IMR-90 (cell line): ENCODE measurements around the gene SV2C. TPM values are rescaled to one million over a fixed set of nuclear protein-coding genes. Genes with fewer than 3 reads are reported as not detected.

ENCODE experiments used
- ATAC-seq: fragments of 200-7000 bp; cut with Tn5 transposase; 2 replicates; pipeline ENCODE4 v1.9.1; 2020; ENCODE audit warnings: low read depth, mild to moderate bottlenecking, moderate library complexity
- BruUV-seq: library from RNA; stranded (reverse); fragments of 400-500 nt; replicated peaks from 2 replicates; lab custom pipeline; 2021; lab: Mats Ljungman, UMichigan
- CTCF ChIA-PET: fragments of 300-600 bp; formaldehyde crosslinking; extraction: SDS; loops from one replicate; lab custom pipeline; 2021; ENCODE audit warnings: antibody characterized with exemption; lab: Yijun Ruan, JAX
- POLR2A ChIA-PET: fragments of 300-600 bp; sonication (Branson Sonifier 250); formaldehyde crosslinking; loops from one replicate; lab custom pipeline; 2022; ENCODE audit warnings: antibody characterized with exemption; ENCODE audit not compliant: unreplicated experiment; lab: Charles Lee
- DNase-seq: peaks from one replicate; pipeline ENCODE4 v3.0.0; 2013
- H2AFZ ChIP-seq: replicated peaks from 2 replicates; pipeline ENCODE3; 2013; ENCODE audit warnings: low read length, mild to moderate bottlenecking; ENCODE audit not compliant: poor library complexity
- H2AK5ac ChIP-seq: 2 replicates; pipeline ENCODE4 v1.6.1; 2013; ENCODE audit warnings: low read depth, low read length, inconsistent platforms
- H2AK9ac ChIP-seq: replicated peaks from 2 replicates; pipeline ENCODE3; 2013; ENCODE audit warnings: mild to moderate bottlenecking, low read depth, low read length, moderate library complexity; ENCODE audit not compliant: poor library complexity
- H2BK120ac ChIP-seq: 2 replicates; pipeline ENCODE4 v1.6.1; 2013; ENCODE audit warnings: low read depth, low read length, inconsistent platforms
- H2BK15ac ChIP-seq: 3 replicates; pipeline ENCODE4 v1.6.1; 2013; ENCODE audit warnings: low read depth, low read length, inconsistent platforms
- H2BK20ac ChIP-seq: 2 replicates; pipeline ENCODE4 v1.6.1; 2013; ENCODE audit warnings: low read depth, mild to moderate bottlenecking, inconsistent platforms, low read length, moderate library complexity
- H2BK5ac ChIP-seq: 2 replicates; pipeline ENCODE4 v1.6.1; 2013; ENCODE audit warnings: mild to moderate bottlenecking, low read depth, low read length, inconsistent platforms; ENCODE audit not compliant: poor library complexity, severe bottlenecking
- H3K14ac ChIP-seq: replicated peaks from 2 replicates; pipeline ENCODE4 v1.6.1; 2013; ENCODE audit warnings: low read depth, low read length, inconsistent platforms
- H3K18ac ChIP-seq: 2 replicates; pipeline ENCODE4 v1.6.1; 2013; ENCODE audit warnings: low read depth, low read length, control low read depth
- H3K23ac ChIP-seq: 2 replicates; pipeline ENCODE4 v1.6.1; 2013; ENCODE audit warnings: low read depth, low read length, inconsistent platforms
- H3K27ac ChIP-seq: 2 replicates; pipeline ENCODE4 v1.5.1; 2013; ENCODE audit warnings: mild to moderate bottlenecking, control low read depth, low read length; ENCODE audit not compliant: insufficient read depth
- H3K27me3 ChIP-seq: 2 replicates; pipeline ENCODE4 v1.6.1; 2013; ENCODE audit warnings: low read length; ENCODE audit not compliant: control insufficient read depth, insufficient read depth
- H3K36me3 ChIP-seq: 2 replicates; pipeline ENCODE4 v1.6.1; 2013; ENCODE audit warnings: low read length, mixed read lengths; ENCODE audit not compliant: control insufficient read depth, insufficient read depth
- H3K4ac ChIP-seq: 2 replicates; pipeline ENCODE4 v1.6.1; 2013; ENCODE audit warnings: low read depth, low read length, inconsistent platforms
- H3K4me1 ChIP-seq: 2 replicates; pipeline ENCODE4 v1.6.1; 2013; ENCODE audit warnings: low read length, mixed read lengths; ENCODE audit not compliant: control insufficient read depth, insufficient read depth
- H3K4me2 ChIP-seq: 2 replicates; pipeline ENCODE4 v1.6.1; 2013; ENCODE audit warnings: low read depth, mild to moderate bottlenecking, control low read depth, low read length, moderate library complexity
- H3K4me3 ChIP-seq: 2 replicates; pipeline ENCODE4 v1.5.1; 2013; ENCODE audit warnings: low read depth, mild to moderate bottlenecking, control low read depth, low read length, moderate library complexity; ENCODE audit not compliant: insufficient read depth
- H3K56ac ChIP-seq: 2 replicates; pipeline ENCODE4 v1.6.1; 2013; ENCODE audit warnings: low read length, inconsistent platforms; ENCODE audit not compliant: insufficient read depth; ENCODE audit errors: extremely low read depth
- H3K79me1 ChIP-seq, 2 experiments: 2 replicates each; pipeline ENCODE4 v1.6.1; 2013; ENCODE audit warnings: low read length in 2 of 2, inconsistent platforms in 1 of 2, low read depth in 1 of 2
- H3K9ac ChIP-seq: 2 replicates; pipeline ENCODE4 v1.6.1; 2013; ENCODE audit warnings: low read depth, low read length, control low read depth
- H3K9me1 ChIP-seq: 2 replicates; pipeline ENCODE4 v1.6.1; 2013; ENCODE audit warnings: low read length, inconsistent platforms; ENCODE audit not compliant: insufficient read depth
- H3K9me3 ChIP-seq: 2 replicates; pipeline ENCODE4 v1.6.1; 2013; ENCODE audit warnings: low read length; ENCODE audit not compliant: control insufficient read depth, insufficient read depth
- H4K20me1 ChIP-seq: 2 replicates; pipeline ENCODE4 v1.6.1; 2013; ENCODE audit warnings: low read length, inconsistent platforms; ENCODE audit not compliant: insufficient read depth
- H4K5ac ChIP-seq: 2 replicates; pipeline ENCODE4 v1.6.1; 2013; ENCODE audit warnings: mild to moderate bottlenecking, low read depth, low read length, control low read depth
- H4K8ac ChIP-seq, 2 experiments: 2 replicates each; pipeline ENCODE4 v1.6.1; 2013; ENCODE audit warnings: low read depth in 2 of 2, low read length in 2 of 2, control low read depth in 1 of 2, inconsistent platforms in 1 of 2
- H4K91ac ChIP-seq: 2 replicates; pipeline ENCODE4 v1.6.1; 2013; ENCODE audit warnings: low read depth, low read length, inconsistent platforms; ENCODE audit not compliant: insufficient read depth
- CHD1 ChIP-seq: IDR thresholded peaks from 2 replicates; pipeline ENCODE4 v1.6.1; 2012; ENCODE audit warnings: low read depth, low read length, improper control_type of control experiment
- MXI1 ChIP-seq: IDR thresholded peaks from 2 replicates; pipeline ENCODE4 v1.6.1; 2012; ENCODE audit warnings: low read depth, mild to moderate bottlenecking, low read length, moderate library complexity, borderline replicate concordance
- POLR2A ChIP-seq: IDR thresholded peaks from 2 replicates; pipeline ENCODE4 v1.6.1; 2012; ENCODE audit warnings: mild to moderate bottlenecking, low read depth, low read length
- WGBS, 2 experiments: methylation state at CpG; one replicate each; pipeline versions ENCODE4 v1.1.5 to v1.1.7; 2013; ENCODE audit warnings: missing lambda C conversion rate in 2 of 2; ENCODE audit not compliant: insufficient read length in 1 of 2; ENCODE audit errors: extremely low coverage in 2 of 2; 5-methylcytosine and 5-hydroxymethylcytosine counted together
- dilution Hi-C: fragments of 300-500 bp; cut with HindIII; formaldehyde crosslinking; loops from one replicate; pipeline ENCODE4 v1.14.3; 2018; ENCODE audit warnings: low sequenced_read_pairs; ENCODE audit not compliant: unreplicated experiment
- in situ Hi-C: fragments of 300-500 bp; cut with MboI; formaldehyde crosslinking; loops from 3 replicates; pipeline ENCODE4 v1.14.3; 2019; ENCODE audit warnings: low sequenced_read_pairs, inconsistent platforms, mixed read lengths
- intact Hi-C: fragments of 100-400 bp; cut with micrococcal nuclease; formaldehyde crosslinking; loops from 2 replicates; pipeline ENCODE4 v1.10.0; 2022
- polyA plus RNA-seq, 3 experiments: library from polyadenylated mRNA; depleted of rRNA; stranded (reverse); fragments of >200 nt; gene quantifications; 2 replicates each; pipeline ENCODE4 v1.2.3, GENCODE V29; 2012; ENCODE audit warnings: low replicate concordance in 1 of 3
- total RNA-seq: library from RNA; depleted of rRNA; stranded (reverse); fragments of >200 nt; gene quantifications from 2 replicates; pipeline ENCODE4 v1.2.3, GENCODE V29; 2012

The SV2C gene
- total and polyA plus RNA-seq, 2 of the 4 experiments (the other 2 are of a cell fraction): not detected

GRCh38 chr5:76174101-76174500, 90.9 kb downstream of the SV2C start:
- H2BK5ac ChIP-seq: no peak overlapping the region
- no peak for ATAC-seq
- TF ChIP-seq MXI1: no peak
- no peak for TF ChIP-seq CHD1
- no peak for TF ChIP-seq POLR2A
- no peaks in the 10 kb centered on the region for H4K20me1 ChIP-seq
- no peak overlapping the region for H4K8ac ChIP-seq
- dilution Hi-C loops: no loop called here
- DNase-seq: no peak
- in situ Hi-C loops: no loop called here
- H3K4me1 ChIP-seq: no peaks in the 10 kb centered on the region
- intact Hi-C loops: no loop called here
- no peak overlapping the region for H4K91ac ChIP-seq
- no TSS peak for BruUV-seq
- no peak overlapping the region for H3K4me3 ChIP-seq
- WGBS, 2 experiments: 82% methylated on average over 8 of the region's 23 CpGs; no CpG with 5 or more reads in 1 of the 2 experiments
- no peaks in the 10 kb centered on the region for H3K79me1 ChIP-seq
- H3K23ac ChIP-seq: no peak overlapping the region
- no peak overlapping the region for H2AFZ ChIP-seq
- no peak overlapping the region for H3K4me2 ChIP-seq
- H2BK120ac ChIP-seq: no peak overlapping the region
- H3K4ac ChIP-seq: no peak overlapping the region
- no peak overlapping the region for H3K18ac ChIP-seq
- H3K14ac ChIP-seq: no peak overlapping the region
- CTCF ChIA-PET: interaction anchor here (0.6 to 1.7 kb wide), 2 partner anchors 21 to 246 kb away, joined by 3 to 5 read pairs; no protein-coding TSS in a partner anchor
- H3K36me3 ChIP-seq: no peaks in the 10 kb centered on the region
- H3K27ac ChIP-seq: no peak overlapping the region
- no peaks in the 10 kb centered on the region for H3K27me3 ChIP-seq
- H2AK5ac ChIP-seq: no peak overlapping the region
- H3K9me3 ChIP-seq: no peaks in the 10 kb centered on the region
- POLR2A ChIA-PET: no interaction called here
- H3K9ac ChIP-seq: no peak overlapping the region
- H2BK15ac ChIP-seq: no peak overlapping the region
- H4K5ac ChIP-seq: no peak overlapping the region
- H2AK9ac ChIP-seq: no peak overlapping the region
- H3K9me1 ChIP-seq: no peaks in the 10 kb centered on the region
- H2BK20ac ChIP-seq: no peak overlapping the region
- no peak overlapping the region for H3K56ac ChIP-seq
